ENCODE results near the gene LSP1.

LSP1 gene

DNA sequence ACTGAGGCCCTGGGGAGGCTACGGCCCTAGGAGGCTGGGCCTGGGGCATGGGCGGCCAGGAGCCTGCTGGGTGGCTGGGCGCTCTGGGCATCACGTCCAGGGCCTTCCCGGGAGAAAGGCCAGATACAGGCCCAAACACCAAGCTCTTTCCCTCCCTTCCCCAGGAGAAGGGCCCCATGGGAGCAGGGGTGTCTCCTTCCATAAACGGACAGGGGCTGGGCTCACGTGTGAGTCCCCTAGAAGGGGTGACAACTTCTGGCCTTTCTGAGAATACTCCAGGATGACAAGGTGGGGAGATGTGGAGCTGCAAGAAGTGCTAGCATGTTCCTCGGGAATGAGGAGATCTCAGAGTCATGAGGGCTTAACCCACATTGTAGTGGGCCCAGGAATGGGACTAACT, 37.6 kb upstream of the LSP1 start:
- H3K4me3 ChIP-seq (ENCODE audit: severe bottlenecking): no peak overlapping the region
- H3K27me3 ChIP-seq (ENCODE audit: insufficient read depth, poor library complexity, severe bottlenecking): no peaks in the 10 kb centered on the region
- TF ChIP-seq, protein P1, sequence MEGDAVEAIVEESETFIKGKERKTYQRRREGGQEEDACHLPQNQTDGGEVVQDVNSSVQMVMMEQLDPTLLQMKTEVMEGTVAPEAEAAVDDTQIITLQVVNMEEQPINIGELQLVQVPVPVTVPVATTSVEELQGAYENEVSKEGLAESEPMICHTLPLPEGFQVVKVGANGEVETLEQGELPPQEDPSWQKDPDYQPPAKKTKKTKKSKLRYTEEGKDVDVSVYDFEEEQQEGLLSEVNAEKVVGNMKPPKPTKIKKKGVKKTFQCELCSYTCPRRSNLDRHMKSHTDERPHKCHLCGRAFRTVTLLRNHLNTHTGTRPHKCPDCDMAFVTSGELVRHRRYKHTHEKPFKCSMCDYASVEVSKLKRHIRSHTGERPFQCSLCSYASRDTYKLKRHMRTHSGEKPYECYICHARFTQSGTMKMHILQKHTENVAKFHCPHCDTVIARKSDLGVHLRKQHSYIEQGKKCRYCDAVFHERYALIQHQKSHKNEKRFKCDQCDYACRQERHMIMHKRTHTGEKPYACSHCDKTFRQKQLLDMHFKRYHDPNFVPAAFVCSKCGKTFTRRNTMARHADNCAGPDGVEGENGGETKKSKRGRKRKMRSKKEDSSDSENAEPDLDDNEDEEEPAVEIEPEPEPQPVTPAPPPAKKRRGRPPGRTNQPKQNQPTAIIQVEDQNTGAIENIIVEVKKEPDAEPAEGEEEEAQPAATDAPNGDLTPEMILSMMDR (IDR thresholded peaks at IDR 0.05; ENCODE audit: poor library complexity, severe bottlenecking): no peak
- no peak for DNase-seq (ENCODE audit: low spot score)
- H3K4me1 ChIP-seq (ENCODE audit: insufficient read depth, poor library complexity, severe bottlenecking): peaks cover 5% of the 10 kb centered on the region
- no peak overlapping the region for H3K27ac ChIP-seq (ENCODE audit: poor library complexity, severe bottlenecking)
- no peaks in the 10 kb centered on the region for H3K36me3 ChIP-seq (ENCODE audit: low read depth)
- no peak for ATAC-seq (ENCODE audit: low read depth)
- peaks cover under 1% of the 10 kb centered on the region for H3K9me3 ChIP-seq (ENCODE audit: severe bottlenecking)

DNA sequence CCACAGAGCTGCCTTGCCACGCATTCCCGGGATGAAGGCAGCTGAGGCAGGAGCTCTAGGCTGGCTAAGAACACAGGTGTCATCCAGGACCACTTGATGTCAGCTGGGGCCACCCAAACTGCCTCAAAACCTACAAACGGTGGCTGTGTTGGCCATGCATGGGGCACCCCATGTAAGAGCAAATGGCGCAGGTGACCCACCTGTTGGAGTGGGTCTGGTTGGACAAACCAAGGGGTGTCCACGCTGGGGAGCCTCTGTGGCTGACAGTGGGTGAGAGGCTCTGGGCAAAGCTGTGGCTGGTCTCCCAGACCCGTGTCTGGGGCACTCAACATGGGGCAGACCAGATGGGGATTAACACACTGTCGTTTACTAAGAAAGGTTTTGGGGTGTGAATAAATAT, 37.1 kb upstream of the LSP1 start:
- Histone ChIP-seq H3K9me3 (ENCODE audit: severe bottlenecking) (peaks cover 4% of the 10 kb centered on the region), H3K4me1 (ENCODE audit: insufficient read depth, poor library complexity, severe bottlenecking) (peaks cover 10% of the 10 kb centered on the region), H3K27me3 (ENCODE audit: insufficient read depth, poor library complexity, severe bottlenecking) (no peaks in the 10 kb centered on the region), H3K27ac (ENCODE audit: poor library complexity, severe bottlenecking) (no peak overlapping the region), H3K4me3 (ENCODE audit: severe bottlenecking) (no peak overlapping the region), H3K36me3 (ENCODE audit: low read depth) (no peaks in the 10 kb centered on the region)
- TF ChIP-seq, protein P1 (IDR thresholded peaks at IDR 0.05; ENCODE audit: poor library complexity, severe bottlenecking): no peak
- DNase-seq (ENCODE audit: low spot score) (no peak), ATAC-seq (ENCODE audit: low read depth) (no peak)

- no peak for ATAC-seq (ENCODE audit: low read depth)
- TF ChIP-seq, protein P1 (IDR thresholded peaks at IDR 0.05; ENCODE audit: poor library complexity, severe bottlenecking): no peak
These were observed 35.9 kb upstream of the LSP1 start for GRCh38 chr11:1817000-1817399.

DNA sequence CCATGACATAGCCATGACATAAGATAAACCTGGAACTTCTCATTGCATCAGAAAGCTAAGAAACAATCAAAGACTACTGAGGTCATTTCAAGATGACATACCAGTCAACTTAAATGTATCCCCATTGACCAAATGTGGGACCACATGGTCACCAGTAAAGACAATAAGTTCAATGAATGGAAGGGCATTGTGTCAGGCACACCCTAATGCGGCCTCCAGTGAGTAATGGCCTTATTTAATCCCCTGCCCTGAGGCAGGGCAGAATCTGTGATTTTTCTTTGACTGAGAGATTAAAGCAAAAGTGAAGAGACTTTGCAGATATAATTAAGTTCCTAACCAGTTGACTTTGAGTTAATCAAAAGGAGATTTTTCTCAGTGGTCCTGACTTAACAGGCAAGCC, 35.4 kb upstream of the LSP1 start:
- H3K36me3 ChIP-seq (ENCODE audit: low read depth): no peaks in the 10 kb centered on the region
- H3K27me3 ChIP-seq (ENCODE audit: insufficient read depth, poor library complexity, severe bottlenecking): no peaks in the 10 kb centered on the region
- H3K27ac ChIP-seq (ENCODE audit: poor library complexity, severe bottlenecking): peak overlapping the region; percentile 29
- DNase-seq (ENCODE audit: low spot score) (no peak), ATAC-seq (ENCODE audit: low read depth) (peak; percentile 35; the same call in 1 of the 3 replicates)
- peaks cover 17% of the 10 kb centered on the region for H3K4me1 ChIP-seq (ENCODE audit: insufficient read depth, poor library complexity, severe bottlenecking)
- peaks cover 4% of the 10 kb centered on the region for H3K9me3 ChIP-seq (ENCODE audit: severe bottlenecking)
- TF ChIP-seq, protein P1 (IDR thresholded peaks at IDR 0.05; ENCODE audit: poor library complexity, severe bottlenecking): no peak
- no peak overlapping the region for H3K4me3 ChIP-seq (ENCODE audit: severe bottlenecking)

More at GRCh38 chr11:1817000-1817399, 35.9 kb upstream of the LSP1 start:
- Histone ChIP-seq H3K36me3 (ENCODE audit: low read depth) (no peaks in the 10 kb centered on the region), H3K9me3 (ENCODE audit: severe bottlenecking) (peaks cover 4% of the 10 kb centered on the region), H3K27me3 (ENCODE audit: insufficient read depth, poor library complexity, severe bottlenecking) (no peaks in the 10 kb centered on the region), H3K4me3 (ENCODE audit: severe bottlenecking) (no peak overlapping the region), H3K4me1 (ENCODE audit: insufficient read depth, poor library complexity, severe bottlenecking) (peaks cover 17% of the 10 kb centered on the region), H3K27ac (ENCODE audit: poor library complexity, severe bottlenecking) (peak overlapping the region; percentile 29)
- DNase-seq (ENCODE audit: low spot score): no peak

GRCh38 chr11:1819074-1819473, 33.8 kb upstream of the LSP1 start:
- ATAC-seq (ENCODE audit: low read depth) (no peak), DNase-seq (ENCODE audit: low spot score) (no peak)
- no peak overlapping the region for H3K4me3 ChIP-seq (ENCODE audit: severe bottlenecking)
- H3K9me3 ChIP-seq (ENCODE audit: severe bottlenecking): peaks cover 4% of the 10 kb centered on the region
- peaks cover 17% of the 10 kb centered on the region for H3K4me1 ChIP-seq (ENCODE audit: insufficient read depth, poor library complexity, severe bottlenecking)
- H3K27ac ChIP-seq (ENCODE audit: poor library complexity, severe bottlenecking): no peak overlapping the region
- H3K27me3 ChIP-seq (ENCODE audit: insufficient read depth, poor library complexity, severe bottlenecking): no peaks in the 10 kb centered on the region
- H3K36me3 ChIP-seq (ENCODE audit: low read depth): no peaks in the 10 kb centered on the region
- TF ChIP-seq, protein P1 (IDR thresholded peaks at IDR 0.05; ENCODE audit: poor library complexity, severe bottlenecking): no peak

All from RWPE2 (cell line).